Measurements from ENCODE around the gene MYO1E. TPM values are rescaled to one million over a fixed set of nuclear protein-coding genes. Genes with fewer than 3 reads are reported as not detected.

Gene MYO1E
- total and polyA plus RNA-seq, 10 donors = 21.3 to 115 (median 65.6) TPM

- intact Hi-C loops (cut with DNase I; ENCODE audit: low total_unique reads) = no loop called here
- Histone ChIP-seq H3K27ac (no peak overlapping the region), H3K4me1 (peaks cover 0 to 5% (median 0%) of the 10 kb centered on the region in 6 donors), H3K36me3 (peaks cover 0 to 11% (median 0%) of the 10 kb centered on the region in 6 donors), H3K4me3 (no peak overlapping the region), H3K9me3 (no peaks in the 10 kb centered on the region), H3K27me3 (replicated peaks in 1 of 7) (no peaks in the 10 kb centered on the region)
- 92 to 95% (median 93%) methylated on average over 10 of the region's 10 CpGs for WGBS, 5 donors
- no peak for DNase-seq
- TF ChIP-seq POLR2AphosphoS5 (IDR thresholded peaks at IDR 0.05) (no peak), CTCF (IDR thresholded peaks at IDR 0.05 in 8 of 11, conservative IDR thresholded peaks at IDR 0.05 in 3 of 11) (no peak), POLR2A (IDR thresholded peaks at IDR 0.05) (no peak)
Measured at GRCh38 chr15:59268852-59269407, 103.7 kb downstream of the MYO1E start.

DNA sequence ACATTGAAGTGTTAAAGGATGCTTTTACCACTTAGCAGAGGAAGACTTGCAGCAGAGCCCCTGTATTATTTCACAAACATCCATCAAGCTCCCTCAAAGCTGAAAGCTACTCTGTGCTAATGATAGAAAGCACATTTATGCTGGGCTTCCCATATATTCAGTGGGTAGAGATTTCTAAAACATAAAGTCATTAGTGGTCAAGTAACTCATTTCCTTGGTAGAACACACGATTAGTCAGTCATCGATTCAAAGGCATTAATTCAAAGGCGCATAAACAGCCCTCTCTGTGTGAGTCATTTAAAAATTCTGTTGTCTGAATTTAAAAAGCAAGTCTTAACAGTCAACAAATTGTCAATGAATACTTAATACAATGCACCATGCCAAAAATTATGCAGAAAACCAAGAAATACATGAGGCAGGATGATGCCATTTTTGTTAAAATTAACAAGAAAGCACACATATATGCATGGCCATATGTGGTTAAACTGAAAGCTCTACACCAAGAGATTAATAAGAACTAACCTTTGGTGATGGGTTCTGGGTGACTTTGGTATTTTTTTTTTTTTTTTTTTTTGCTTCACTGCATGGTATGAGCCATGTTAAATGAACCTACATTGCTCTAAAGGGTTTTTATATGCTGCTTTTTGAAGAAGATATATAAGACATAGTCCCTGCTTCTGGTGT, 104.4 kb downstream of the MYO1E start:
- TF ChIP-seq POLR2A (IDR thresholded peaks at IDR 0.05) (no peak), CTCF (IDR thresholded peaks at IDR 0.05 in 8 of 11, conservative IDR thresholded peaks at IDR 0.05 in 3 of 11) (no peak), POLR2AphosphoS5 (IDR thresholded peaks at IDR 0.05) (no peak)
- Histone ChIP-seq H3K9me3 (no peaks in the 10 kb centered on the region), H3K36me3 (peaks cover 0 to 11% (median 0%) of the 10 kb centered on the region in 6 donors), H3K27me3 (replicated peaks in 1 of 7) (no peaks in the 10 kb centered on the region), H3K27ac (no peak overlapping the region), H3K4me1 (no peaks in the 10 kb centered on the region), H3K4me3 (no peak overlapping the region)
- WGBS, 5 donors = 76 to 93% (median 82%) methylated on average over 3 of the region's 3 CpGs
- DNase-seq = no peak
- intact Hi-C loops (cut with DNase I; ENCODE audit: low total_unique reads) = no loop called here

- Histone ChIP-seq H3K27me3 (replicated peaks in 1 of 7) (no peaks in the 10 kb centered on the region), H3K9me3 (no peaks in the 10 kb centered on the region), H3K4me1 (no peaks in the 10 kb centered on the region), H3K27ac (no peak overlapping the region), H3K4me3 (no peak overlapping the region), H3K36me3 (peaks cover 0 to 11% (median 0%) of the 10 kb centered on the region in 6 donors)
- intact Hi-C loops (cut with DNase I; ENCODE audit: low total_unique reads) = no loop called here
- TF ChIP-seq POLR2AphosphoS5 (IDR thresholded peaks at IDR 0.05) = no peak
- no peak for TF ChIP-seq CTCF (IDR thresholded peaks at IDR 0.05 in 8 of 11, conservative IDR thresholded peaks at IDR 0.05 in 3 of 11)
- TF ChIP-seq POLR2A (IDR thresholded peaks at IDR 0.05) = no peak
- WGBS, 5 donors = 94 to 96% (median 96%) methylated on average over 5 of the region's 5 CpGs
- no peak for DNase-seq
Measured at GRCh38 chr15:59266028-59266427, 106.6 kb downstream of the MYO1E start.

DNA sequence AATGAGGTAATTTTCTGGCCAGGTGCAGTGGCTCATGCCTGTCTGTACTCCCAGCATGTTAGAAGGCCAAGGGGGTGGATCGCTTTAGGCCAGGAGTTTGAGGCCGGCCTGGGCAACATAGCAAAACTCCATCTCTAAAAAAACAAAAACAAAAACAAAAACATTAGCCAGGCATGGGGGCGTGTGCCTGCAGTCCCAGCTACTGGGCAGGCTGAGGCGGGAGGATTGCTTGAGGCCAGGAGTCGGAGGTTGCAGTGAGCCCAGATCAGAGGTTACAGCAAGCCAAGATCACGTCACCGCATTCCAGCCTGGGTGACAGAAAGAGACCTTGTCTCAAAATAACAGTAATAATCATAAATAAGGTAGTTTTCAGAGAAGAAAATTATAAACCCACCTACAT, 110.4 kb downstream of the MYO1E start:
- 93 to 98% (median 95%) methylated on average over 7 of the region's 7 CpGs for WGBS, 5 donors

More for the DNA sequence above, 110.4 kb downstream of the MYO1E start:
- H3K4me1 ChIP-seq = no peaks in the 10 kb centered on the region
- no peaks in the 10 kb centered on the region for H3K9me3 ChIP-seq
- TF ChIP-seq POLR2A (IDR thresholded peaks at IDR 0.05) (no peak), POLR2AphosphoS5 (IDR thresholded peaks at IDR 0.05) (no peak), CTCF (IDR thresholded peaks at IDR 0.05 in 8 of 11, conservative IDR thresholded peaks at IDR 0.05 in 3 of 11) (no peak)
- intact Hi-C loops (cut with DNase I; ENCODE audit: low total_unique reads) = no loop called here
- H3K36me3 ChIP-seq = peaks cover 0 to 7% (median 0%) of the 10 kb centered on the region in 6 donors
- H3K4me3 ChIP-seq = no peak overlapping the region
- no peaks in the 10 kb centered on the region for H3K27me3 ChIP-seq (replicated peaks in 1 of 7)
- no peak for DNase-seq
- H3K27ac ChIP-seq = no peak overlapping the region

Data from spleen (tissue), 11 donors.